Naive thymus-derived CD8-positive, alpha-beta T cell (primary cell): ENCODE results near the gene PLEKHH3. TPM values are rescaled to one million over a fixed set of nuclear protein-coding genes. Genes with fewer than 3 reads are reported as not detected.

Experiments
- ATAC-seq, 2 donors: fragments of 150-1000 bp; cut with Tn5 transposase in 1 of 2; sonication (Bioruptor Pico), chemical (Tn5 transposase) in 1 of 2; 1 replicate in 1 of 2; 2 replicates in 1 of 2; pipeline ENCODE4 v1.10.0; 2021; ENCODE audit warnings: mild to moderate bottlenecking in 2 of 2, moderate library complexity in 2 of 2
- POLR2A ChIA-PET: fragments of 350-600 bp; sonication (Branson Sonifier 250); formaldehyde crosslinking; loops from one replicate; lab custom pipeline; 2021; ENCODE audit warnings: antibody characterized with exemption; lab: Charles Lee
- DNase-seq, 10 donors: peaks; one replicate each; pipeline versions ENCODE4 v3.0.0 to v3.0.0-alpha.2; 2020 to 2022
- H3K27ac Mint-ChIP-seq, 10 donors: one replicate each; pipeline ENCODE4 v1.8.0; 2020 to 2022; ENCODE audit warnings: mild to moderate bottlenecking in 10 of 10, mixed read lengths in 10 of 10, moderate library complexity in 4 of 10, inconsistent platforms in 1 of 10
- H3K27me3 Mint-ChIP-seq, 5 donors: one replicate each; pipeline ENCODE4 v1.8.0; 2021 to 2022; ENCODE audit warnings: mixed read lengths in 5 of 5
- H3K36me3 Mint-ChIP-seq, 3 donors: one replicate each; pipeline ENCODE4 v1.8.0; 2020 to 2022; ENCODE audit warnings: mixed read lengths in 3 of 3, mild to moderate bottlenecking in 2 of 3, inconsistent platforms in 1 of 3
- H3K4me1 Mint-ChIP-seq, 4 donors: one replicate each; pipeline ENCODE4 v1.8.0; 2021 to 2022; ENCODE audit warnings: mixed read lengths in 4 of 4
- H3K4me3 Mint-ChIP-seq, 10 donors: one replicate each; pipeline ENCODE4 v1.8.0; 2020 to 2022; ENCODE audit warnings: mild to moderate bottlenecking in 10 of 10, mixed read lengths in 10 of 10, moderate library complexity in 6 of 10, inconsistent platforms in 1 of 10
- H3K9me3 Mint-ChIP-seq, 9 donors: one replicate each; pipeline ENCODE4 v1.8.0; 2020 to 2022; ENCODE audit warnings: mixed read lengths in 9 of 9, mild to moderate bottlenecking in 3 of 9, inconsistent platforms in 1 of 9, moderate library complexity in 1 of 9
- polyA plus RNA-seq, 3 donors: library from polyadenylated mRNA; unstranded; fragments of 300-500 nt; fragmentation: Illumina TruSeq; gene quantifications; one replicate each; pipeline ENCODE4 v1.2.3, GENCODE V29; 2021
- total RNA-seq, 8 experiments: library from RNA in 2 of 8; stranded (reverse) in 2 of 8; gene quantifications; one replicate each; pipeline ENCODE4 v1.2.3 and lab custom pipeline; 2021 to 2026

Gene PLEKHH3
- total RNA-seq: not detected
- polyA plus RNA-seq: not detected
- total RNA-seq (lab: John Stamatoyannopoulos, UW): 0 to 1.7 (median 0.07) reads per million in 6 experiments

GRCh38 chr17:42676424-42677011 lies at the start of gene PLEKHH3:
Gene PLEKHH3, minus strand, starts transcription at chr17:42676994. Its CDS starts 431 bp downstream, at chr17:42676563.
- POLR2A ChIA-PET: interaction anchor here (0.7 to 1.9 kb wide), 6 partner anchors 9 to 140 kb away, joined by 3 to 5 read pairs (median 4); partner anchors contain the start of genes EZH1, NAGLU, PSMC3IP and TUBG2
- H3K4me3 Mint-ChIP-seq: peak within 1 kb of the TSS; percentile 82 to 93 (median 92)
- H3K27me3 Mint-ChIP-seq: peaks cover 16 to 47% (median 23%) of the 10 kb centered on the region in 5 donors

GRCh38 chr17:42725143-42725542 lies 48.3 kb upstream of the PLEKHH3 start:
- ATAC-seq (no peak), DNase-seq (no peak)
- Mint-ChIP-seq H3K27ac (no peak overlapping the region), H3K4me3 (no peak overlapping the region), H3K27me3 (no peaks in the 10 kb centered on the region), H3K36me3 (peaks cover 6 to 88% (median 28%) of the 10 kb centered on the region in 3 donors), H3K9me3 (no peaks in the 10 kb centered on the region), H3K4me1 (peaks cover 0 to 3% (median under 1%) of the 10 kb centered on the region in 4 donors)
- POLR2A ChIA-PET: no interaction called here

More at GRCh38 chr17:42676424-42677011, at the start of gene PLEKHH3:
- Mint-ChIP-seq H3K4me1 (peaks cover 22 to 55% (median 52%) of the 10 kb centered on the region in 4 donors), H3K27ac (peak within 1 kb of the TSS in 8 of 10 donors; percentile 71 to 90 (median 80)), H3K36me3 (peaks cover 0 to 2% (median 0%) of the 10 kb centered on the region in 3 donors), H3K9me3 (peaks cover 0 to 4% (median 0%) of the 10 kb centered on the region in 9 donors)
- DNase-seq (no peak), ATAC-seq (no peak)

- DNase-seq: no peak
- Mint-ChIP-seq H3K27ac (peak overlapping the region in 1 of 10 donors; percentile 43), H3K36me3 (peaks cover 7 to 85% (median 33%) of the 10 kb centered on the region in 3 donors), H3K4me1 (peaks cover 0 to 3% (median under 1%) of the 10 kb centered on the region in 4 donors), H3K27me3 (no peaks in the 10 kb centered on the region), H3K4me3 (no peak overlapping the region), H3K9me3 (no peaks in the 10 kb centered on the region)
- POLR2A ChIA-PET: no interaction called here
- ATAC-seq: no peak
These were observed 46.8 kb upstream of the PLEKHH3 start for GRCh38 chr17:42723636-42724035.

- H3K9me3 Mint-ChIP-seq: no peaks in the 10 kb centered on the region
- DNase-seq: peak in 9 of 10 donors; percentile 6 to 73 (median 55)
- peaks cover 0 to 3% (median under 1%) of the 10 kb centered on the region in 4 donors for H3K4me1 Mint-ChIP-seq
- H3K4me3 Mint-ChIP-seq: no peak overlapping the region
- POLR2A ChIA-PET: no interaction called here
- H3K27me3 Mint-ChIP-seq: no peaks in the 10 kb centered on the region
- peak; percentile 89 to 94 for ATAC-seq
- no peak overlapping the region for H3K27ac Mint-ChIP-seq
- peaks cover 17 to 91% (median 50%) of the 10 kb centered on the region in 3 donors for H3K36me3 Mint-ChIP-seq
These were observed 44.3 kb upstream of the PLEKHH3 start for GRCh38 chr17:42720996-42721583.

GRCh38 chr17:42709561-42709960 lies 32.8 kb upstream of the PLEKHH3 start:
- DNase-seq: no peak
- Mint-ChIP-seq H3K9me3 (no peaks in the 10 kb centered on the region), H3K27me3 (no peaks in the 10 kb centered on the region), H3K36me3 (peaks cover 11 to 95% (median 65%) of the 10 kb centered on the region in 3 donors), H3K27ac (no peak overlapping the region), H3K4me1 (peaks cover 12 to 27% (median 23%) of the 10 kb centered on the region in 4 donors), H3K4me3 (no peak overlapping the region)
- POLR2A ChIA-PET: interaction anchor here (1.0 kb wide), 1 partner anchor 34 kb away, joined by 3 read pairs; no protein-coding TSS in a partner anchor
- ATAC-seq: no peak

- Mint-ChIP-seq H3K4me1 (peaks cover 12 to 27% (median 23%) of the 10 kb centered on the region in 4 donors), H3K27me3 (no peaks in the 10 kb centered on the region), H3K4me3 (no peak overlapping the region), H3K27ac (no peak overlapping the region), H3K36me3 (peaks cover 13 to 97% (median 69%) of the 10 kb centered on the region in 3 donors), H3K9me3 (no peaks in the 10 kb centered on the region)
- POLR2A ChIA-PET: interaction anchor here (1.0 kb wide), 1 partner anchor 33 kb away, joined by 3 read pairs; no protein-coding TSS in a partner anchor
- DNase-seq (no peak), ATAC-seq (no peak)
These were observed 31.8 kb upstream of the PLEKHH3 start for GRCh38 chr17:42708588-42708987.

- Mint-ChIP-seq H3K36me3 (peaks cover 13 to 97% (median 66%) of the 10 kb centered on the region in 3 donors), H3K9me3 (no peaks in the 10 kb centered on the region), H3K27ac (peak overlapping the region in 3 of 10 donors; percentile 35 to 61 (median 51)), H3K27me3 (no peaks in the 10 kb centered on the region), H3K4me3 (peak overlapping the region in 8 of 10 donors; percentile 7 to 74 (median 45)), H3K4me1 (peaks cover 11 to 30% (median 23%) of the 10 kb centered on the region in 4 donors)
- POLR2A ChIA-PET: interaction anchor here (0.7 kb wide), 1 partner anchor 127 kb away, joined by 3 read pairs; no protein-coding TSS in a partner anchor
- ATAC-seq: peak; percentile 93 to 99
- peak in 7 of 10 donors; percentile 19 to 73 (median 52) for DNase-seq
These were observed 29.9 kb upstream of the PLEKHH3 start for GRCh38 chr17:42706732-42707131.

GRCh38 chr17:42704837-42705494 lies 28.2 kb upstream of the PLEKHH3 start:
- Mint-ChIP-seq H3K27me3 (no peaks in the 10 kb centered on the region), H3K4me3 (peak overlapping the region in 1 of 10 donors; percentile 55), H3K4me1 (peaks cover 9 to 30% (median 23%) of the 10 kb centered on the region in 4 donors), H3K36me3 (peaks cover 13 to 91% (median 59%) of the 10 kb centered on the region in 3 donors), H3K27ac (no peak overlapping the region), H3K9me3 (no peaks in the 10 kb centered on the region)
- DNase-seq (no peak), ATAC-seq (no peak)
- POLR2A ChIA-PET: no interaction called here

- no peak for DNase-seq
- no peaks in the 10 kb centered on the region for H3K27me3 Mint-ChIP-seq
- no peak overlapping the region for H3K4me3 Mint-ChIP-seq
- POLR2A ChIA-PET: no interaction called here
- peaks cover 9 to 30% (median 23%) of the 10 kb centered on the region in 4 donors for H3K4me1 Mint-ChIP-seq
- H3K9me3 Mint-ChIP-seq: no peaks in the 10 kb centered on the region
- ATAC-seq: no peak
- peaks cover 13 to 86% (median 56%) of the 10 kb centered on the region in 3 donors for H3K36me3 Mint-ChIP-seq
- no peak overlapping the region for H3K27ac Mint-ChIP-seq
These were observed 27.7 kb upstream of the PLEKHH3 start for GRCh38 chr17:42704490-42704836.

- H3K27ac Mint-ChIP-seq: peak overlapping the region in 2 of 10 donors; percentile 18 to 34
- H3K36me3 Mint-ChIP-seq: peaks cover 8 to 74% (median 38%) of the 10 kb centered on the region in 3 donors
- ATAC-seq (no peak), DNase-seq (no peak)
- POLR2A ChIA-PET: no interaction called here
- H3K27me3 Mint-ChIP-seq: no peaks in the 10 kb centered on the region
- peaks cover 6 to 24% (median 17%) of the 10 kb centered on the region in 4 donors for H3K4me1 Mint-ChIP-seq
- no peak overlapping the region for H3K4me3 Mint-ChIP-seq
- H3K9me3 Mint-ChIP-seq: no peaks in the 10 kb centered on the region
These were observed 25.7 kb upstream of the PLEKHH3 start for GRCh38 chr17:42702446-42702845.

- ATAC-seq (no peak), DNase-seq (no peak)
- Mint-ChIP-seq H3K9me3 (no peaks in the 10 kb centered on the region), H3K36me3 (peaks cover 8 to 62% (median 33%) of the 10 kb centered on the region in 3 donors), H3K27me3 (no peaks in the 10 kb centered on the region), H3K27ac (peak overlapping the region in 1 of 10 donors; percentile 57), H3K4me1 (peaks cover 0 to 9% (median 4%) of the 10 kb centered on the region in 4 donors), H3K4me3 (no peak overlapping the region)
- POLR2A ChIA-PET: interaction anchor here (0.5 kb wide), 2 partner anchors 140 to 926 kb away, joined by 4 to 7 read pairs; no protein-coding TSS in a partner anchor
These were observed 23.9 kb upstream of the PLEKHH3 start for GRCh38 chr17:42700586-42701289.

GRCh38 chr17:42699415-42699740 lies 22.6 kb upstream of the PLEKHH3 start:
- H3K9me3 Mint-ChIP-seq: no peaks in the 10 kb centered on the region
- H3K27ac Mint-ChIP-seq: peak overlapping the region in 1 of 10 donors; percentile 6
- H3K4me1 Mint-ChIP-seq: peaks cover 0 to 3% (median under 1%) of the 10 kb centered on the region in 4 donors
- POLR2A ChIA-PET: no interaction called here
- no peaks in the 10 kb centered on the region for H3K27me3 Mint-ChIP-seq
- no peak overlapping the region for H3K4me3 Mint-ChIP-seq
- peaks cover under 1 to 53% (median 22%) of the 10 kb centered on the region in 3 donors for H3K36me3 Mint-ChIP-seq
- ATAC-seq (no peak), DNase-seq (no peak)
